Islet of Langerhans (tissue), 1 donor: ENCODE data around the gene CDK18.
"Not testable (repeated sequence)": the region's sequence is repeated elsewhere in the genome, so short reads cannot be mapped to it uniquely, and the experiment has no call there.

ENCODE experiments used
- FAIRE-seq: peaks from one replicate; lab custom pipeline; 2011; peaks lifted over from hg19 to GRCh38; lab: Jason Lieb, UNC

Gene CDK18

GRCh38 chr1:205504311-205505075 is at the start of gene CDK18:
CDK18 (plus strand) TSS chr1:205504669; CDS start chr1:205523168, 18,499 bp downstream.
- no peak for FAIRE-seq

- no peak for FAIRE-seq
Measured at GRCh38 chr1:205454903-205455335, 49.5 kb upstream of the CDK18 start.

DNA sequence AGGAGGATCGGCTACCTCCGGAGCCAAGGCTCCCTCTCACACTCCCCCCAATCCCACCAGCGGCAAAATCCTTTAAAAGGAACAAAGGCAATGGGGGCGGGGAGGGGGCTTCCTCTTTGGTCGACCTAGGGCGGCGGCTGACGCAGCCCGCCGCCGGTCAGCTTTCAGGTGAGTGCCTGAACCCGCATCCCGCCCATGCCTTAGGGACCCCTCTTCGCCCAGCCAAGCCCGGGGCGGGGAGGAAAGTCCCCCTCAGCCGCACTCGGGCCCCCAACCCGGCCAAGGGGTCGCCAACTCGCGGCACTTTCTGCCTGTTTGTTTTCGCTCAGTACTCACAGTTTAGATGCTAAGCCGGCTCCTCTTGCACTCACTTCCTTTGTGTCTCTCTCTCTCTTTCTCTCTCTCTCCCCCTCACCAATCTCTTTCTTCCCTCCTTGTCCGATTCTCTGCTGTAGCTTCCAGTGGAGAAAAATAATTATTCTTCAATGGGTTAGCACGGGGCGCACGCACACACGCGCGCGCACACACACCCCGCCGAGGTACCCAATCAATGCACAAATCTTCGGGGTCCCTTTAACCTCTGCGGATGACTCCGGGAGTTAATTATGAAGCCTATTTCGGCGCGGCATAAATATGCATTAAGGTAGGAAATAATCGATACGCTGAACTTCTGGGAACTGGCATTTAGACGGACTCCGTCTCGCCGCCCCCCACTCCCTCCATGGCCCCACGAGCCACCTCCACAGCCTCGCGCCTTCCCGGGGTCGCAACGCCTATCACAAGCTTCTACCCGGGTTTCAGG is 48.7 kb upstream of the CDK18 start, which contains the start of gene BLACAT1:
TSS of gene BLACAT1 (minus strand) at position 465 of the 802 bp plus-strand sequence.
- FAIRE-seq = no peak

DNA sequence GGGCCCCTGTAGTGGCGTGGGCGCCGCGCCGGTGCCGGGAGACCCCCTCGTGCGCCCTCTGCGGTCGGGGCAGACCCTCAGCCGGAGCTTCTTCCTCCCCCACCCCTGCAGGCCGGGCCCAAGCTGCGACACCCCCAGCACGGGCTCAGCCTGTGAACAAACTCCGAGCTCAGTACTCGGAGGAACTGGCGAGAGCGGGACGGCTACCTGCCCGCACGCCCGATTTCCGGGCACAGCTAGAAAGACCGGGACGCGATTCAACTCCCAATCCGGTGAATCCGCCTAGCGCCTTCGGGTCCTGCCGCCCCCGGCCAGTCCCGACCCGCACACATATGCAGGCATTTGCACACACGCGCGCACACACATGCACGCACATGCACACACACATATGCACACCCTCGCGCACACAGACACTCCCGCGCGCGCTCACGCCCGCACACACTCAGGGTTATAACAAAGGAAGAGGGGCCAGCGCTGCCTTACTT is 48.0 kb upstream of the CDK18 start:
- no peak for FAIRE-seq

- FAIRE-seq = no peak
Measured at GRCh38 chr1:205456868-205457745, 47.4 kb upstream of the CDK18 start.

DNA sequence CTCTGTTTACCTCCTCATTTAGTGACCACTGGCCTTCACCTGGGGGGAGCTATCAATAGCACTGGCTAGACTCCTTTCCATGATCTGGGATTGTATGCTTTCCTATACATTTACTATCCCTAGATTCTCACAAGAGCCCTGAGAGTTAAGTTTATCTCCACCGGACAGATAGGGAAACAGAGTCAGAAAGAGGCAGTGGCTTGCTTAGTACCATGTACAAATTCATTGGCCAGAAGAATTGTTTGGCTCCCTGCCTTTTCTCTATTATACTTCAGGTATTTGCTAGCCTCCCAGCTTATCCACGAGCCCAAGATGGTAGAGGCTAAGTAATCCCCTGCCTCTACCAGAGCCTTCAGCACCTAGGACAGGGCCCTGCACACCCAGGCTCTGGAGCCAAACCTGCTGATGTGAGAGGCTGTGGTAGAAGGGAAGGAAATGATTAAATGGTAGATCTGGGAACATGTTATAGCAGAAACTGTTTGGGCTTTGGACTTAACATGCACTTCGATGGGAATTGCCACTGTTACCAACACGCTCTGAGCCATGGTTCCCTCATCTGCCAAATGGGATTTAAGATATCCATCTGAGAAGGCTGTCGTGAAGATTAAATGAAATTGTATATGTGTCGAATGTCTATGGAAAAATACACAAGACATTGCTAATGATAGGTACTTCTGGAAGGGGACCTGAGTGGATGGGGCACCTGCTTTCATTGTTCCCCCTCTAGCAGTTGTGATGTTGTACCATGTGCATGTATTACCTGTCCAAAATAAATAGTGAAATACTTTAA is 45.5 kb upstream of the CDK18 start:
- FAIRE-seq = no peak

- no peak for FAIRE-seq
Measured at GRCh38 chr1:205465392-205465791, 39.1 kb upstream of the CDK18 start.

DNA sequence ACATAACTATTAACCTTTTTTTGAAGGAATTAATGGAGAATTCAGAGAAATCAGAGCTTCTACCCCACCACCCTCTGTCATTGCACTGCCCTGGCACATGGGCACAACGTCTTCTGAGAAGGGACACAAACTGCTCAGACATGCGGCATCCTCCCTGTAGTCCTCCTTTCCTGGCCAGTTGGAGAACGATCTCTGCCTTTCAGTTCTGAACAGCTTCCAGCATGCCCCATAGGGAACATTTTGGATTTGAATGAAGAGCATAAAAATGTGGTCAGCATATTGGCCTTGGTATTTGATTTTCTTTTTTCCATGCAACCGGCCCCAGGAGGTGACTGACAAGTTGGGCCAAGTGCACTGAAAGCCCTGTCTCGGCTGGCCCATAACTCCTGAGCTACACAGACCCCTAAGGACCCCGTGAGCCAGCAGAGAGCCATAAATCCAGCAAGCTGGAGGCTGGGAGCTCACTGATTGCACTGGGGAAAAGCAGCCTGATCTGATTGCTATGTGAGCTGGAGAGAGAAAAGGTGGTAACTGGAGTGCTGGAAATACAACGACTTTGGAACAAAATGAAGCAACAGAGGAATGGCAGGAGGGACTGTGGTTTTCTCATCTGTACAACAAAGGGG is 37.8 kb upstream of the CDK18 start:
- no peak for FAIRE-seq

- FAIRE-seq = no peak
Measured at GRCh38 chr1:205470131-205470530, 34.3 kb upstream of the CDK18 start.

GRCh38 chr1:205472737-205473441 is 31.6 kb upstream of the CDK18 start:
- FAIRE-seq = no peak

GRCh38 chr1:205473475-205473874 is 31.0 kb upstream of the CDK18 start:
- FAIRE-seq = no peak

GRCh38 chr1:205473966-205474365 is 30.5 kb upstream of the CDK18 start:
- no peak for FAIRE-seq

DNA sequence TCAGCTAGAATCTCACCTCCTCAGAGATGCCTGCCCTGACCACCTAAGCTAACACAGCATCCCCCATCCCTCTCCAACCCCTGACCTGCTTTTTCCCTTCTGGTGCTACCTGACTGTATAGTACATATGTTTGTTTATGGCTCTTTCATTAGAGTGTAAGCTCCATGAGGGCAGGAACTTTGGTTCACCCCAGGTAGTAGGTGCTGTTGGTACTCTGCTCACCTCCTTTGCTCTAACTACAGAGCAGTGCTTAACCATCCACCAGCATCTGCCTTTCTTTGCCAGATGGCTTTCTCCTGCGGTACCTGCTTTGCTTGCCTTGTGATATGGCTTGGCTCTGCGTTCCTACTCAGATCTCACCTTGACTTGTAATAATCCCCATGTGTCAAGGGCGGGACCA is 29.9 kb upstream of the CDK18 start:
- FAIRE-seq = no peak

DNA sequence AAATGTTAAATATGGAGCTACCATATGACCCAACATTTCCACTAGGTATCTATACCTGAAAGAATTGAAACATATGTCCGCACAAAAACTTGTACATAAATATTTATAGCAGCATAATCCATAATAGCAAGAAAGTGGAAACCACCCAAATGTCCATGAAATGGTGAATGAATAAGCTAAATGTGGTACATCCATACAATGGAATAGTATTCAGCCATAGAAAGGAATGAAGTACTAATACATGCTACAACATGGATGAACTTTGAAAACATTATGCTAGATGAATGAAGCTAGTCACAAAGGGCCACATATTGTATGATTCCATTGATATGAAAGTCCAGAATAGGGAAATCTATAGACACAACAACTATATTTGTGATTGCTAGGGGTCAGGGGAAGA is 28.6 kb upstream of the CDK18 start:
- FAIRE-seq = no peak

GRCh38 chr1:205476648-205477047 is 27.8 kb upstream of the CDK18 start:
- FAIRE-seq = no peak

GRCh38 chr1:205477121-205477758 is 27.2 kb upstream of the CDK18 start:
- FAIRE-seq = no peak

- no peak for FAIRE-seq
Measured at GRCh38 chr1:205477759-205478247, 26.7 kb upstream of the CDK18 start.

GRCh38 chr1:205478985-205479384 is 25.5 kb upstream of the CDK18 start:
- not testable (repeated sequence) for FAIRE-seq

DNA sequence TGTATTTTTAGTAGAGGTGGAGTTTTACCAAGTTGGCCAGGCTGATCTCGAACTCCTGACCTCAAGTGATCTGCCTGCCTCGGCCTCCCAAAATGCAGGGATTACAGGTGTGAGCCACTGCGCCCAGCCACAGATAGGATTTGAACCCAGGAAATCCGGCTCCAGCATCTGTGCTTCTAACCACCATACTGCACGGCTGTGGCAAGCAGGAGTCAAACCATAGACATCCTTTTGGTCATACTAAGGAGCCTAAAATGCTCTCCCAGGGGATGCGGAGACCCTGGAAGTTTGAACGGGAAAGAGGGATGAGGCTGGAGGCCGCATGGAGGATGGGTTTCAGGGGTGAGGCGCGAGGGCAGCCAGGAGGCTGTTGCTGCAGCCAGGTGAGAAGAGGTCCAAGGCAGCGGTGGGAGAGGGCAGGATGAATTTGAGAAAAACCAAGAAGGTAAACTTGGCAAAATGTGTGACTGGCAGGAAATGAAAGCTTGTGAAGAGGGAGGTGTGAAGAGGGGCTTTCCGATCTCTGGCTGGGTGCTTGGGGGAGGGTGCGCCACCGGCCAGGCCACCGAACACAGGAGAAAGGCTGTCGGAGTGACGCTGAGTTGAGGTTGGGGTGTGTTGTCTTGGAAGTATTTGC is 24.0 kb upstream of the CDK18 start:
- FAIRE-seq = no peak
